Panc1 (cell line): ENCODE measurements around the gene MAGI2. TPM values are rescaled to one million over a fixed set of nuclear protein-coding genes. Genes with fewer than 3 reads are reported as not detected.

Source experiments
- ATAC-seq: fragments of 200-7000 bp; cut with Tn5 transposase; 2 replicates; pipeline ENCODE4 v1.9.1; 2020; ENCODE audit warnings: mild to moderate bottlenecking, moderate library complexity
- BruUV-seq: library from RNA; stranded (reverse); fragments of 400-500 nt; replicated peaks from 2 replicates; lab custom pipeline; 2021; lab: Mats Ljungman, UMichigan
- CTCF ChIA-PET: fragments of 300-600 bp; sonication (Branson Sonifier 250); formaldehyde crosslinking; loops from one replicate; lab custom pipeline; 2022; ENCODE audit warnings: antibody characterized with exemption; lab: Charles Lee
- POLR2A ChIA-PET: fragments of 300-600 bp; sonication (Branson Sonifier 250); formaldehyde crosslinking; loops from one replicate; lab custom pipeline; 2022; ENCODE audit warnings: antibody characterized with exemption; lab: Charles Lee
- DNase-seq: peaks from one replicate; pipeline ENCODE4 v3.0.0-alpha.2; 2010; ENCODE audit warnings: low read depth, low spot score
- H3K27ac ChIP-seq: 2 replicates; pipeline ENCODE4 v1.5.1; 2011; ENCODE audit warnings: mild to moderate bottlenecking, low read length, inconsistent platforms
- H3K27me3 ChIP-seq: fragments of 200-500 bp; sonication (Bioruptor generic); 2 replicates; pipeline ENCODE4 v1.6.0; 2014; ENCODE audit warnings: low read length, inconsistent platforms; ENCODE audit not compliant: control insufficient read depth, insufficient read depth
- H3K36me3 ChIP-seq: fragments of 200-500 bp; sonication (Bioruptor generic); 2 replicates; pipeline ENCODE4 v1.5.1; 2014; ENCODE audit warnings: inconsistent platforms, mild to moderate bottlenecking, low read length, moderate library complexity; ENCODE audit not compliant: control insufficient read depth, insufficient read depth
- H3K4me1 ChIP-seq: 2 replicates; pipeline ENCODE4 v1.5.1; 2011; ENCODE audit warnings: inconsistent platforms, mild to moderate bottlenecking, low read length, moderate library complexity; ENCODE audit not compliant: control insufficient read depth, insufficient read depth
- H3K4me3 ChIP-seq, 2 experiments: 2 replicates each; pipeline ENCODE4 v1.5.1; 2011 to 2012; ENCODE audit warnings: low read depth in 2 of 2, low read length in 2 of 2, mild to moderate bottlenecking in 2 of 2, inconsistent platforms in 1 of 2, moderate library complexity in 1 of 2
- H3K9me3 ChIP-seq: fragments of 200-500 bp; sonication (Bioruptor generic); 2 replicates; pipeline ENCODE4 v1.5.1; 2014; ENCODE audit warnings: low read depth, mild to moderate bottlenecking, inconsistent platforms, low read length, moderate library complexity; ENCODE audit not compliant: control insufficient read depth, insufficient read depth
- CTCF ChIP-seq: fragments of 450-650 bp; IDR thresholded peaks from 2 replicates; pipeline ENCODE4 v1.5.1; 2017; ENCODE audit warnings: mild to moderate bottlenecking
- POLR2AphosphoS5 ChIP-seq: IDR thresholded peaks from 2 replicates; pipeline ENCODE4 v1.6.1; 2012; ENCODE audit warnings: mild to moderate bottlenecking, low read depth, low read length, moderate library complexity
- REST ChIP-seq, 2 experiments: IDR thresholded peaks; 2 replicates each; pipeline ENCODE4 v1.6.1; 2011 to 2012; ENCODE audit warnings: low read depth in 2 of 2, control low read depth in 1 of 2, low read length in 1 of 2, mild to moderate bottlenecking in 1 of 2, moderate library complexity in 1 of 2; ENCODE audit not compliant: insufficient read depth in 1 of 2
- SIN3A ChIP-seq: IDR thresholded peaks from 2 replicates; pipeline ENCODE4 v1.6.1; 2012; ENCODE audit warnings: low read depth, mild to moderate bottlenecking, low read length, moderate library complexity, borderline replicate concordance; ENCODE audit not compliant: insufficient read depth
- TCF7L2 ChIP-seq: IDR thresholded peaks from 2 replicates; pipeline ENCODE4 v1.6.1; 2011; ENCODE audit warnings: mild to moderate bottlenecking, low read depth, low read length, inconsistent platforms
- in situ Hi-C: cut with HindIII; loops from 2 replicates; pipeline ENCODE4 v1.10.0; 2016; ENCODE audit warnings: low sequenced_read_pairs, low pct_unique_long_range_greater_than_20kb
- intact Hi-C: fragments of 100-400 bp; cut with micrococcal nuclease; formaldehyde crosslinking; loops from one replicate; pipeline ENCODE4 v1.10.0; 2022; ENCODE audit not compliant: unreplicated experiment
- total RNA-seq: library from RNA; stranded (reverse); gene quantifications from one replicate; pipeline ENCODE4 v1.2.1, GENCODE V29; 2021; ENCODE audit not compliant: unreplicated experiment

Gene MAGI2
- total RNA-seq, 1 experiment from 2014 or later, result 5.4 TPM

GRCh38 chr7:78398576-78398975 lies 1054.9 kb downstream of the MAGI2 start:
- Histone ChIP-seq H3K9me3 (no peaks in the 10 kb centered on the region), H3K27me3 (peaks cover 15% of the 10 kb centered on the region), H3K27ac (no peak overlapping the region), H3K4me1 (no peaks in the 10 kb centered on the region), H3K4me3 (no peak overlapping the region), H3K36me3 (no peaks in the 10 kb centered on the region)
- TF ChIP-seq POLR2AphosphoS5 (no peak), TCF7L2 (no peak), CTCF (no peak)
- intact Hi-C loops (no loop called here), in situ Hi-C loops (no loop called here)
- CTCF ChIA-PET, result no interaction called here
- POLR2A ChIA-PET, result interaction anchor here (0.7 kb wide), 1 partner anchor 260 kb away, joined by 4 read pairs; no protein-coding TSS in a partner anchor
- BruUV-seq, result no TSS peak
- ATAC-seq (no peak), DNase-seq (no peak)

- peaks cover 15% of the 10 kb centered on the region for H3K27me3 ChIP-seq
- H3K27ac ChIP-seq, result no peak overlapping the region
- no peaks in the 10 kb centered on the region for H3K9me3 ChIP-seq
- CTCF ChIA-PET, result no interaction called here
- no peak for TF ChIP-seq POLR2AphosphoS5
- no peak for TF ChIP-seq SIN3A
- TF ChIP-seq CTCF, result no peak
- TF ChIP-seq REST (IDR thresholded peaks at IDR 0.05; ENCODE audit: insufficient read depth in 1 of 2, low read depth in 2 of 2, low read length in 1 of 2), result no peak
- no peak for TF ChIP-seq TCF7L2
- ATAC-seq (no peak), DNase-seq (no peak)
- no peak overlapping the region for H3K4me3 ChIP-seq
- no peaks in the 10 kb centered on the region for H3K36me3 ChIP-seq
- intact Hi-C loops (no loop called here), in situ Hi-C loops (no loop called here)
- no peaks in the 10 kb centered on the region for H3K4me1 ChIP-seq
- no TSS peak for BruUV-seq
- POLR2A ChIA-PET, result interaction anchor here (0.7 kb wide), 1 partner anchor 259 kb away, joined by 4 read pairs; no protein-coding TSS in a partner anchor
These were observed 1055.4 kb downstream of the MAGI2 start for GRCh38 chr7:78398081-78398480.
